ENCODE data around the gene DERL3. TPM values are rescaled to one million over a fixed set of nuclear protein-coding genes. Genes with fewer than 3 reads are reported as not detected.

The DERL3 gene
- total RNA-seq, 2 donors from 2014 or later, result 9.1 to 20.2 TPM

- no peak for TF ChIP-seq CTCF (IDR thresholded peaks at IDR 0.05)
- no peaks in the 10 kb centered on the region for H3K27me3 ChIP-seq
- H3K27ac ChIP-seq, result no peak overlapping the region
- H3K4me1 ChIP-seq, result no peaks in the 10 kb centered on the region
- peaks cover 22% of the 10 kb centered on the region for H3K36me3 ChIP-seq
- intact Hi-C loops (cut with DNase I), result no loop called here
- H3K4me3 ChIP-seq, result no peak overlapping the region
- H3K9ac ChIP-seq (ENCODE audit: low read depth in 2 of 2, low read length in 2 of 2), result no peak overlapping the region
- no peaks in the 10 kb centered on the region for H3K9me3 ChIP-seq
- no peak for DNase-seq
Measured at GRCh38 chr22:23801886-23802377, 36.9 kb downstream of the DERL3 start.

- no peak overlapping the region for H3K27ac ChIP-seq
- H3K4me3 ChIP-seq, result no peak overlapping the region
- no peak for DNase-seq
- no peaks in the 10 kb centered on the region for H3K4me1 ChIP-seq
- no peak overlapping the region for H3K9ac ChIP-seq (ENCODE audit: low read depth in 2 of 2, low read length in 2 of 2)
- no peak for TF ChIP-seq CTCF (IDR thresholded peaks at IDR 0.05)
- no peaks in the 10 kb centered on the region for H3K27me3 ChIP-seq
- intact Hi-C loops (cut with DNase I), result no loop called here
- peaks cover 22% of the 10 kb centered on the region for H3K36me3 ChIP-seq
- no peaks in the 10 kb centered on the region for H3K9me3 ChIP-seq
Measured at GRCh38 chr22:23801238-23801821, 37.5 kb downstream of the DERL3 start.

- H3K4me1 ChIP-seq, result no peaks in the 10 kb centered on the region
- H3K9me3 ChIP-seq, result no peaks in the 10 kb centered on the region
- H3K27ac ChIP-seq, result no peak overlapping the region
- no peak overlapping the region for H3K4me3 ChIP-seq
- intact Hi-C loops (cut with DNase I), result no loop called here
- TF ChIP-seq CTCF (IDR thresholded peaks at IDR 0.05), result no peak
- H3K27me3 ChIP-seq, result no peaks in the 10 kb centered on the region
- DNase-seq, result no peak
- no peak overlapping the region for H3K9ac ChIP-seq (ENCODE audit: low read depth in 2 of 2, low read length in 2 of 2)
- peaks cover 24% of the 10 kb centered on the region for H3K36me3 ChIP-seq
Measured at GRCh38 chr22:23800297-23801237, 38.2 kb downstream of the DERL3 start.

- no peaks in the 10 kb centered on the region for H3K9me3 ChIP-seq
- TF ChIP-seq CTCF (IDR thresholded peaks at IDR 0.05), result no peak
- no peaks in the 10 kb centered on the region for H3K27me3 ChIP-seq
- no peak for DNase-seq
- no peak overlapping the region for H3K27ac ChIP-seq
- no peak overlapping the region for H3K9ac ChIP-seq (ENCODE audit: low read depth in 2 of 2, low read length in 2 of 2)
- no peaks in the 10 kb centered on the region for H3K4me1 ChIP-seq
- intact Hi-C loops (cut with DNase I), result no loop called here
- H3K36me3 ChIP-seq, result peaks cover 26% of the 10 kb centered on the region
- no peak overlapping the region for H3K4me3 ChIP-seq
Measured at GRCh38 chr22:23796461-23796860, 42.3 kb downstream of the DERL3 start.

- intact Hi-C loops (cut with DNase I), result no loop called here
- no peak for TF ChIP-seq CTCF (IDR thresholded peaks at IDR 0.05)
- Histone ChIP-seq H3K27me3 (no peaks in the 10 kb centered on the region), H3K9ac (ENCODE audit: low read depth in 2 of 2, low read length in 2 of 2) (no peak overlapping the region), H3K36me3 (peaks cover 21% of the 10 kb centered on the region), H3K4me1 (peaks cover under 1% of the 10 kb centered on the region), H3K4me3 (no peak overlapping the region), H3K9me3 (no peaks in the 10 kb centered on the region), H3K27ac (no peak overlapping the region)
- no peak for DNase-seq
Measured at GRCh38 chr22:23793326-23793725, 45.5 kb downstream of the DERL3 start.
